Measurements from ENCODE around the gene GOLT1A.
"Not testable (repeated sequence)": the region's sequence is repeated elsewhere in the genome, so short reads cannot be mapped to it uniquely, and the experiment has no call there.

GOLT1A gene

DNA sequence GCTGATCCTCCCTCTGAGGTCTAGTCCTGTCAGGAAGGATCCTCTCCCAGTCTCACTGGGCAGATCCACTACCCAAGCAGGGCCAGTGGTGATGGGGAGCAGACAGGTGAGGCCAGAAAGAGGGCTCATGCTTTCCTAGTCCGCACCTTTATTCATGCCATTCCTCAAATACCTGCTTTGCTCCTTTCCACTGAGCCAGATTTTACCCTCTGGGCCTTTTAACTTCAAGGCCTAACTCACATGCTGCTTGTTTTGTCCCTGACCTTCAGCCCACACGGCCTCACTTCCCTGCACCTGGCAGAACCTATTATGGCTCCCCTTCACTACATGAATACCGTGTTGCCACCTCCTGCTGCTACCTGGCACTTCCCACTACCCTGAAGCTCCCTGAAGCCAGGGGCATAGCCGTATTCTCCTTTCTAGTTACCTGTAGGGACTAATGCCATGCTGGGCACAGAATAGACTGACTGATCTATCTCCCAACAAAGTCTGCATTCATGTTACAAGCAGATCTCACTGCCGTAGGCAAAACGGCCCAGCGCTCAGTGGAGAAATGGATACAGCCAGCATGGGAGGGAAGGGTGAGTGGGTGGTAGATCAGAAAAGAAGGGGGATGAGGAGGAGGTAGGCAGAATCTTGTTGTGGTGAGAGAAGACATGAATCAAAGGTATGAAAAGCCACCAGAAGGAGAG is 36.1 kb upstream of the GOLT1A start:
- Histone ChIP-seq H3K36me3 (ENCODE audit: control insufficient read depth, insufficient read depth, low read length) (peaks cover 1% of the 10 kb centered on the region; the same call in 1 of the 2 replicates), H3K9me3 (ENCODE audit: control insufficient read depth, insufficient read depth, low read length) (no peaks in the 10 kb centered on the region), H3K27me3 (ENCODE audit: control insufficient read depth, insufficient read depth, low read length) (no peaks in the 10 kb centered on the region), H3K4me3 (ENCODE audit: low read length) (no peak overlapping the region), H3K27ac (ENCODE audit: low read length) (no peak overlapping the region), H3K4me1 (ENCODE audit: control insufficient read depth, insufficient read depth, low read length) (peaks cover 11% of the 10 kb centered on the region; the same call in 1 of the 2 replicates)
- no peak for DNase-seq (ENCODE audit: low read depth, low spot score)
- no CpG with 5 or more reads among the region's 7 CpGs for WGBS (ENCODE audit: insufficient coverage, insufficient read length)

DNA sequence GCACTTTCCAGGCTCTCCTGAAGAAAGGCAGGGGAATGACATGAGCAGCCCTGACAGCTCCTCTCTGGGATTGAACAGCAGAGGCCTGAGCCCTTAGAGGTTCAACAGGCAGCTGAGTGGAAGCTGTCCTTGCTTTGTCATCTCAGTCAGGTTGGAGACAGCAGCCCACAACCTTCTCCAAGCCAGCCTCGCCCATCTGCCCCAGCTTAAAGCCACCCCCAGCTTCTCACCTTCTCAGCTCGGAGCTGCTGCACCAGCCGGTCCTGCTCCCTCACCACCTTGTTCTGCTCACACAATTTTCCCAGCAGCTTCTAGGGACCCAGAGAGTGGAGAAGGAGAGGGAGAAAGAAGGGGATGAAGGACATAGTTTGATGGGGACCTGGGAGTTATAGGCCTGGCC is 35.2 kb upstream of the GOLT1A start:
- no peak for DNase-seq (ENCODE audit: low read depth, low spot score)
- Histone ChIP-seq H3K4me1 (ENCODE audit: control insufficient read depth, insufficient read depth, low read length) (peaks cover 7% of the 10 kb centered on the region; the same call in 1 of the 2 replicates), H3K27me3 (ENCODE audit: control insufficient read depth, insufficient read depth, low read length) (no peaks in the 10 kb centered on the region), H3K9me3 (ENCODE audit: control insufficient read depth, insufficient read depth, low read length) (no peaks in the 10 kb centered on the region), H3K36me3 (ENCODE audit: control insufficient read depth, insufficient read depth, low read length) (peaks cover 2% of the 10 kb centered on the region; the same call in 1 of the 2 replicates), H3K4me3 (ENCODE audit: low read length) (no peak overlapping the region), H3K27ac (ENCODE audit: low read length) (no peak overlapping the region)
- WGBS (ENCODE audit: insufficient coverage, insufficient read length), result no CpG with 5 or more reads among the region's 3 CpGs

DNA sequence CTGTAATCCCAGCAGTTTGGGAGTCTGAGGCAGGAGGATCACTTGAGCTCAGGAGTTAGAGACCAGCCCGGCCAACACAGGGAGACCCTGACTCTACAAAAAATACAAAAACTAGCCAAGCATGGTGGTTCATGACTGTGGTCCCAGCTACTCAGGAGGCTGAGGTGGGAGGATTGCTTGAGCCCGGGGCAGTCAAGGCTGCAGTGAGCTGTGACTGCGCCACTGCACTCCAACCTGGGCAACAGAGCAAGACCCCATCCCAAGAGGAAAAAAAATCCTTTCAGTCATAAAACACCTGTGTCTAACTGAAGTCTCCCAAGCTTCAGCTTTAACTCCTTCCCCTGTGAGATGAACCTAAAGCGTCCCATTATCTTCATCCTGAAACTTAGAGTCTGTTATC is 33.1 kb upstream of the GOLT1A start:
- no CpG with 5 or more reads among the region's 4 CpGs for WGBS (ENCODE audit: insufficient coverage, insufficient read length)
- Histone ChIP-seq H3K4me3 (ENCODE audit: low read length) (no peak overlapping the region), H3K36me3 (ENCODE audit: control insufficient read depth, insufficient read depth, low read length) (peaks cover 2% of the 10 kb centered on the region; the same call in 1 of the 2 replicates), H3K27ac (ENCODE audit: low read length) (no peak overlapping the region), H3K4me1 (ENCODE audit: control insufficient read depth, insufficient read depth, low read length) (peaks cover 4% of the 10 kb centered on the region; the same call in 1 of the 2 replicates), H3K27me3 (ENCODE audit: control insufficient read depth, insufficient read depth, low read length) (no peaks in the 10 kb centered on the region), H3K9me3 (ENCODE audit: control insufficient read depth, insufficient read depth, low read length) (no peaks in the 10 kb centered on the region)
- no peak for DNase-seq (ENCODE audit: low read depth, low spot score)

DNA sequence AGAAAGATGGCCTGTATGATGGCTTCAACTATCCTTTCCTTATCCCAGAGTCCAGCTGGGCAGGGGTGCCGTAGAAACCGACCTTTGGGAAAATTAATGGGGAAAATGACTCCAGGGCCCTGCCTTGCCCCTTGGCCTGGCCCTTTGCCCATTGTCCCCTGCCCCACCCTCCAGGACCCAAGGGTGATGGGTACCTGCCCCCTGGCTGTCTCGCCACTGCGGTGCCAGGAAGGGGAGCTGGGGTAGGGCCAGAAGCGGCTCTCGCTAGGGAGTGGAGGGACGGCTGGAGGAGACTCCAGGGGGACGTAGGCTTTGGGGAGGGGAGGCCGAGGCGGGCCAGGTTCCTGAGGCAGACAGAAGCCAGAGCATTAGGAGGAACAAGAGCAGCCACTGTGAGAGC is 29.1 kb upstream of the GOLT1A start:
- no CpG with 5 or more reads among the region's 10 CpGs for WGBS (ENCODE audit: insufficient coverage, insufficient read length)
- Histone ChIP-seq H3K27me3 (ENCODE audit: control insufficient read depth, insufficient read depth, low read length) (no peaks in the 10 kb centered on the region), H3K27ac (ENCODE audit: low read length) (no peak overlapping the region), H3K9me3 (ENCODE audit: control insufficient read depth, insufficient read depth, low read length) (no peaks in the 10 kb centered on the region), H3K4me3 (ENCODE audit: low read length) (no peak overlapping the region), H3K4me1 (ENCODE audit: control insufficient read depth, insufficient read depth, low read length) (no peaks in the 10 kb centered on the region), H3K36me3 (ENCODE audit: control insufficient read depth, insufficient read depth, low read length) (0 out of 2 replicates have a peak, but pooled peaks cover 2% of the 10 kb centered on the region)
- DNase-seq (ENCODE audit: low read depth, low spot score), result no peak

DNA sequence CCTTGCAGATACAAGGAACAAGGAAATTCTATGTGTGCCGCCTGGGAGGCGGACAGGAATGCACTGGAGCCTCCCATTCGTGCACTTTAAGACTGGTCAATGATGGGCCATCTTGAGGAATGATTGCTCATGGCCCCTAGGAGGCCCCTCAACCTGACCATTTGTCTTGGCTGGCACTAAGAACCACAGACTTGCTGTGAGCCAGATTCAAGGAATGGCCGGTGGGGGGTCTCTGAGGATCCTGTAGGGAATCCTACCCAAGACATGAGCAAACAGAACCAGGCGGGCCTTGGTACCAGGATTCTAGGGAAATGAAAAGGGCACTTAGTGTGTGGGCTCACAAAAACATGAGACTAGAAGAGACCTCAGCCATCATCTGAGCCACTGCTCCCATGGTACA is 28.1 kb upstream of the GOLT1A start:
- Histone ChIP-seq H3K27ac (ENCODE audit: low read length) (no peak overlapping the region), H3K4me3 (ENCODE audit: low read length) (no peak overlapping the region), H3K4me1 (ENCODE audit: control insufficient read depth, insufficient read depth, low read length) (no peaks in the 10 kb centered on the region), H3K9me3 (ENCODE audit: control insufficient read depth, insufficient read depth, low read length) (no peaks in the 10 kb centered on the region), H3K36me3 (ENCODE audit: control insufficient read depth, insufficient read depth, low read length) (0 out of 2 replicates have a peak, but pooled peaks cover 2% of the 10 kb centered on the region), H3K27me3 (ENCODE audit: control insufficient read depth, insufficient read depth, low read length) (no peaks in the 10 kb centered on the region)
- no peak for DNase-seq (ENCODE audit: low read depth, low spot score)
- WGBS (ENCODE audit: insufficient coverage, insufficient read length), result no CpG with 5 or more reads among the region's 5 CpGs

DNA sequence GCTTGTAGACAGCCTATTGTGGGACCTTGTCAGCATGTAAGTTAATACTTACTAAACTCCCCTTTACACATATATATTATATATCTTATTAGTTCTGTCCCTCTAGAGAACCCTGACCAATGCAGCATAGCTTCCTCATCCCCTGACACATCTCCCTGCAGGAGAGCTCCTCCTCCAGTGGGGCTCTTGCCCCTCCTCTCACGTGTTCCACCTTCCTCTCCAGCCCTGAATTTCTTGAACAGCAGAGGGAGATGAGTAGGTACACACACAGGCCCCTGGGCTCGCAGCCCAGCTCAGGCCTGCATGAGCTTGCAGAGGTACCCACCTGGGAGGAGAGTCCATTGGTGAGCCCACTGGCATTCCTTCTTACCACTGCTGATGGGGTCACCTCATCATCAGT is 27.3 kb upstream of the GOLT1A start:
- no CpG with 5 or more reads among the region's 2 CpGs for WGBS (ENCODE audit: insufficient coverage, insufficient read length)
- no peak overlapping the region for H3K4me3 ChIP-seq (ENCODE audit: low read length)
- no peaks in the 10 kb centered on the region for H3K27me3 ChIP-seq (ENCODE audit: control insufficient read depth, insufficient read depth, low read length)
- no peak overlapping the region for H3K27ac ChIP-seq (ENCODE audit: low read length)
- no peaks in the 10 kb centered on the region for H3K4me1 ChIP-seq (ENCODE audit: control insufficient read depth, insufficient read depth, low read length)
- no peaks in the 10 kb centered on the region for H3K9me3 ChIP-seq (ENCODE audit: control insufficient read depth, insufficient read depth, low read length)
- no peak for DNase-seq (ENCODE audit: low read depth, low spot score)
- H3K36me3 ChIP-seq (ENCODE audit: control insufficient read depth, insufficient read depth, low read length), result 0 out of 2 replicates have a peak, but pooled peaks cover 2% of the 10 kb centered on the region

DNA sequence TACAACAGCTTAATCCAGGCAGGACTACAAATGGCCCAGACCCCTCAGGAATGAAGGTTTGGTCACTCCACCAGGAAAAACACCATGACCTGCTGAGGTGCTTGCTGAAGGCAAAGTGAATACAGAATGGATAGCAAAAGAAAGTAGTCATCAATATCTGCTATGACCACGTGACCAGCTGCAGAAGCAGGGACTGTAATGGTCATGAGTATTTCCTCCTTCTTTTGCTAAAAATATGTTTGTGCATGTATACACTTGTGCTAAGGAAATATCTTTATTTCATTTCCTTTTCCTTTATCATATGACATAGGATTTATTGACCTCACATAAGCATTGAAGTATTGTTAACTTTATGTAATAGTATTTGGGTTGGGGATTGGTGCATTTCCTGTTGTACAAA is 26.4 kb upstream of the GOLT1A start:
- Histone ChIP-seq H3K27me3 (ENCODE audit: control insufficient read depth, insufficient read depth, low read length) (no peaks in the 10 kb centered on the region), H3K27ac (ENCODE audit: low read length) (no peak overlapping the region), H3K4me1 (ENCODE audit: control insufficient read depth, insufficient read depth, low read length) (no peaks in the 10 kb centered on the region), H3K9me3 (ENCODE audit: control insufficient read depth, insufficient read depth, low read length) (no peaks in the 10 kb centered on the region), H3K36me3 (ENCODE audit: control insufficient read depth, insufficient read depth, low read length) (0 out of 2 replicates have a peak, but pooled peaks cover 2% of the 10 kb centered on the region), H3K4me3 (ENCODE audit: low read length) (no peak overlapping the region)
- no CpG with 5 or more reads among the region's 1 CpG for WGBS (ENCODE audit: insufficient coverage, insufficient read length)
- DNase-seq (ENCODE audit: low read depth, low spot score), result no peak

DNA sequence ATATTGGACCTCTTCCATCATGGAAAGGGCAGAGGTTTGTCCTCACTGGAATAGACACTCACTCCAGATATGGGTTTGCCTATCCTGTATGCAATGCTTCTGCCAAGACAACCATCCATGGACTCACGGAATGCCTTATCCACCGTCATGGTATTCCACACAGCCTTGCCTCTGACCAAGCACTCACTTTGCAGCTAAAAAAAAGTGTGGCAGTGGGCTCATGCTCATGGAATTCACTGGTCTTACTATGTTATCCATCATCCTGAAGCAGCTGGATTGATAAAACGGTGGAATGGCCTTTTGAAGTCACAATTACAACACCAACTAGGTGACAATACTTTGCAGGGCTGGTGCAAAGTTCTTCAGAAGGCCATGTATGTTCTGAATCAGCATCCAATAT is 25.6 kb upstream of the GOLT1A start:
- H3K4me1 ChIP-seq (ENCODE audit: control insufficient read depth, insufficient read depth, low read length); DNase-seq (ENCODE audit: low read depth, low spot score); H3K27ac ChIP-seq (ENCODE audit: low read length); H3K4me3 ChIP-seq (ENCODE audit: low read length); H3K36me3 ChIP-seq (ENCODE audit: control insufficient read depth, insufficient read depth, low read length); H3K27me3 ChIP-seq (ENCODE audit: control insufficient read depth, insufficient read depth, low read length); H3K9me3 ChIP-seq (ENCODE audit: control insufficient read depth, insufficient read depth, low read length): not testable (repeated sequence)
- no CpG with 5 or more reads among the region's 3 CpGs for WGBS (ENCODE audit: insufficient coverage, insufficient read length)

DNA sequence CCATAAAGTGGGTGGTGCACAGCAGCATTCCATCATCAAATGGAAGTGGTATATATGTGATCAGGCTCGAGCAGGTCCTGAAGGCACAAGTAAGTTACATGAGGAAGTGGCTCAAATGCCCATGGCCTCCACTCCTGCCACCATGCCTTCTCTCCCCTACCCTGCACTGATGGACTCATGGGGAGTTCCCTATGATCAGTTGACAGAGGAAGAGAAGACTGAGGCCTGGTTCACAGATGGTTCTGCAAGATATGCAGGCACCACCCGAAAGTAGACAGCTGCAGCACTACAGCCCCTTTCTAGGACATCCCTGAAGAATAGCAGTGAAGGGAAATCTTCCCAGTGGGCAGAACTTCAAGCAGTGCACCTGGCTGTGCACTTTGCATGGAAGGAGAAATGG is 24.7 kb upstream of the GOLT1A start:
- not testable (repeated sequence) for H3K27me3 ChIP-seq (ENCODE audit: control insufficient read depth, insufficient read depth, low read length); H3K36me3 ChIP-seq (ENCODE audit: control insufficient read depth, insufficient read depth, low read length); H3K4me1 ChIP-seq (ENCODE audit: control insufficient read depth, insufficient read depth, low read length); H3K9me3 ChIP-seq (ENCODE audit: control insufficient read depth, insufficient read depth, low read length); H3K4me3 ChIP-seq (ENCODE audit: low read length); DNase-seq (ENCODE audit: low read depth, low spot score); H3K27ac ChIP-seq (ENCODE audit: low read length)
- WGBS (ENCODE audit: insufficient coverage, insufficient read length), result no CpG with 5 or more reads among the region's 2 CpGs

DNA sequence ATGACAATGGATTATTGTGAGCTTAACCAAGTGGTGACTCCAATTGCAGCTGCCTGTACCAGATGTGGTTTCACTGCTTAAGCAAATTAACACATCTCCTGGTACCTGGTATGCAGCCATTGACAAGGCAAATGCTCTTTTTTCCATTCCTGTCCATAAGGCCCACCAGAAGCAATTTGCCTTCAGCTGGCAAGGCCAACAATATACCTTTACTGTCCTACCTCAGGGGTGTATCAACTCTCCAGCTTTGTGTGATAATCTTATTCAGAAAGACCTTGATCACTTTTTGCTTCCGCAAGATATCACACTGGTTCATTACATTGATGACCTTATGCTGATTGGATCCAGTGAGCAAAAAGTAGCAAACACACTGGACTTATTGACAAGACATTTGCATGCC is 23.7 kb upstream of the GOLT1A start:
- H3K27me3 ChIP-seq (ENCODE audit: control insufficient read depth, insufficient read depth, low read length); H3K36me3 ChIP-seq (ENCODE audit: control insufficient read depth, insufficient read depth, low read length); DNase-seq (ENCODE audit: low read depth, low spot score); H3K27ac ChIP-seq (ENCODE audit: low read length); H3K9me3 ChIP-seq (ENCODE audit: control insufficient read depth, insufficient read depth, low read length); H3K4me1 ChIP-seq (ENCODE audit: control insufficient read depth, insufficient read depth, low read length); H3K4me3 ChIP-seq (ENCODE audit: low read length): not testable (repeated sequence)
- no CpG with 5 or more reads among the region's 1 CpG for WGBS (ENCODE audit: insufficient coverage, insufficient read length)

DNA sequence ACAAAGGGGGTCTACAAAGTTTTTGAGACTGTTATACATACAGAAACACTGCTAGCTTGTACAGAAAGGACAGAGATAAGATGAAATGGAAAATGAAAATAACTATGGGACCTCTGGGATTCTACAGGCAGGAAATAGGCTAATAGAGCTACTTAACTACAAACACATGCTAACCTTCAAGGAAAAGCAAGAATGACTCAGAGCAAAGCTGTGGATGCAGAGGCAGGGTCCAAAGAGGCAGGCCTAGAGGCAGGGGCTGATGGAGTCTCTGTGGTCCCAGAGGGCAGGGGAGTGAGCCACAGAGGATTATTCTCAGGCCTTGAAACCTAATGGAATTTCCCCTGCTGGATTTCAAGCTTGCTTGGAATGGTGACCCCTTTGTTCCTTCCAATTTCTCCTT is 18.7 kb upstream of the GOLT1A start:
- H3K4me1 ChIP-seq (ENCODE audit: control insufficient read depth, insufficient read depth, low read length), result no peaks in the 10 kb centered on the region
- H3K4me3 ChIP-seq (ENCODE audit: low read length), result no peak overlapping the region
- no peaks in the 10 kb centered on the region for H3K36me3 ChIP-seq (ENCODE audit: control insufficient read depth, insufficient read depth, low read length)
- H3K27ac ChIP-seq (ENCODE audit: low read length), result no peak overlapping the region
- no peaks in the 10 kb centered on the region for H3K27me3 ChIP-seq (ENCODE audit: control insufficient read depth, insufficient read depth, low read length)
- DNase-seq (ENCODE audit: low read depth, low spot score), result no peak
- no peaks in the 10 kb centered on the region for H3K9me3 ChIP-seq (ENCODE audit: control insufficient read depth, insufficient read depth, low read length)
